ENCODE data around the gene DUSP22.

Gene DUSP22

DNA sequence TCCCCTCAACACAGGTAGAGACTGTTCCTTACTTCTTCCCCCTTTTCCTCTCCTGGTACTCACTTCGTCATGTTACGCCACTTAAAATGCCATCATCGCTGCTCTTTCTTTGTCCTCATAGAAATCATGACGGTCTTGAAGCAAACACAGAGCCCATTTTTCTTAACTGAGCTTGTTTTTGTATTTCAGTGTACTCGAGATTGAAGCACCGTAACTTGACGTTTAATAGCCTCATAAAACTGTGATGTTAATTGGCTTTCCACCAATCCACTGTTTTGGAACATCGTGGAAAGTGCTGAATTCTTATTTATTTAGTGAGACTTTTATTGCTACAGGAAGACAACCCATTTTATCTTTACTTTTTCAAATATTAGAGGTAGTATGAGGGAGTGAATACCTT, 38.7 kb downstream of the DUSP22 start:
- H3K27me3 ChIP-seq (replicated peaks; ENCODE audit: control insufficient read depth, insufficient read depth, low read length) = no peaks in the 10 kb centered on the region
- H3K36me3 ChIP-seq (ENCODE audit: control insufficient read depth, insufficient read depth, low read length) = peaks cover 12% of the 10 kb centered on the region
- TF ChIP-seq, protein P1, sequence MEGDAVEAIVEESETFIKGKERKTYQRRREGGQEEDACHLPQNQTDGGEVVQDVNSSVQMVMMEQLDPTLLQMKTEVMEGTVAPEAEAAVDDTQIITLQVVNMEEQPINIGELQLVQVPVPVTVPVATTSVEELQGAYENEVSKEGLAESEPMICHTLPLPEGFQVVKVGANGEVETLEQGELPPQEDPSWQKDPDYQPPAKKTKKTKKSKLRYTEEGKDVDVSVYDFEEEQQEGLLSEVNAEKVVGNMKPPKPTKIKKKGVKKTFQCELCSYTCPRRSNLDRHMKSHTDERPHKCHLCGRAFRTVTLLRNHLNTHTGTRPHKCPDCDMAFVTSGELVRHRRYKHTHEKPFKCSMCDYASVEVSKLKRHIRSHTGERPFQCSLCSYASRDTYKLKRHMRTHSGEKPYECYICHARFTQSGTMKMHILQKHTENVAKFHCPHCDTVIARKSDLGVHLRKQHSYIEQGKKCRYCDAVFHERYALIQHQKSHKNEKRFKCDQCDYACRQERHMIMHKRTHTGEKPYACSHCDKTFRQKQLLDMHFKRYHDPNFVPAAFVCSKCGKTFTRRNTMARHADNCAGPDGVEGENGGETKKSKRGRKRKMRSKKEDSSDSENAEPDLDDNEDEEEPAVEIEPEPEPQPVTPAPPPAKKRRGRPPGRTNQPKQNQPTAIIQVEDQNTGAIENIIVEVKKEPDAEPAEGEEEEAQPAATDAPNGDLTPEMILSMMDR (IDR thresholded peaks at IDR 0.05; ENCODE audit: insufficient read depth, low read length, poor library complexity, severe bottlenecking) = no peak
- H3K4me3 ChIP-seq (replicated peaks; ENCODE audit: low read depth, low read length) = no peak overlapping the region
- DNase-seq (ENCODE audit: extremely low read depth, insufficient read length) = no peak

DNA sequence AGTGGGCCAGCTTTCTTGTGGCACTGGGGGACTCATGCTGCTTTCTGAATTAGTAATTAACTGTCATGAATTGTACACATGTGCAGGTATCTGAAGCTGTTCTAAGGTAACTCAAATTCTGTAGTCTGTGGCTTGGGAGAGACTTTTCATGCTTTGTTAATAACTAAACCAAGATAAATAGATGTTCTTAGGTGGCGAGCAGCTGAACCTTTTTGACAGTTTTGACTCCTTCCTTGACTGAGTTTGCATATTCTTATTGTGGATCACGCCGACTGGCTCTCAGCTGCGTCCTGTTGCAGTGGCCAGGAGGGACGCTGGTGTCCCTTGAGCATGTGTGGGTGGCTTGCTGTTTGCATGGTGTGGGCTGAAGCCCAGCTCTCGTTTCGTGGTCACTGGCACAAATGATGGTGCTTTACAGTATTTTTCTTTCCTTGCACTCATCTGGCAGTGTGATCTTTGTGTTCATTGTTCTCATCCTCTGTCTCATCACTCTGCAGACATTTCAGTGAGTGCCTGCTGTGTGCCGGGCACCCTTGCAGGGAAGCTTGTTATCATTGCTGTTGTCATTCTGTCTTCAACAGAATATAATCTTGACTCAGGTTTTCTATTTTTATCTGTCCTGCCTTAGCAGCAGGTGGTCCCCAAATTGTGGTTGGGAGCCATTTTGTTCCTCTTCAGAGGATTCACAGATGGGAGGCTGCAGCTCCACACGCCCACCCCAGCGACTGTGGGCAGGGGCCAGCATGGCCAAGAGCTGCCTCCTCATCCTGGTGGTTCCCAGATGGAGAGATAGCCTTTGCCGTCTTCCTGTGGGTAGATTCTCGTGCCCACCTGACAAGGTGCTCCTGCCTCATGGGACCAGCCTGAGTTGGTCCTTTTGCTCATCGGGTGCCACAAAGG, 39.6 kb downstream of the DUSP22 start:
- Histone ChIP-seq H3K27me3 (replicated peaks; ENCODE audit: control insufficient read depth, insufficient read depth, low read length) (no peaks in the 10 kb centered on the region), H3K36me3 (ENCODE audit: control insufficient read depth, insufficient read depth, low read length) (peaks cover 9% of the 10 kb centered on the region), H3K4me3 (replicated peaks; ENCODE audit: low read depth, low read length) (peak overlapping the region; percentile 31)
- TF ChIP-seq, protein P1 (IDR thresholded peaks at IDR 0.05; ENCODE audit: insufficient read depth, low read length, poor library complexity, severe bottlenecking) = peak; percentile 30
- peak; percentile 73 for DNase-seq (ENCODE audit: extremely low read depth, insufficient read length)

DNA sequence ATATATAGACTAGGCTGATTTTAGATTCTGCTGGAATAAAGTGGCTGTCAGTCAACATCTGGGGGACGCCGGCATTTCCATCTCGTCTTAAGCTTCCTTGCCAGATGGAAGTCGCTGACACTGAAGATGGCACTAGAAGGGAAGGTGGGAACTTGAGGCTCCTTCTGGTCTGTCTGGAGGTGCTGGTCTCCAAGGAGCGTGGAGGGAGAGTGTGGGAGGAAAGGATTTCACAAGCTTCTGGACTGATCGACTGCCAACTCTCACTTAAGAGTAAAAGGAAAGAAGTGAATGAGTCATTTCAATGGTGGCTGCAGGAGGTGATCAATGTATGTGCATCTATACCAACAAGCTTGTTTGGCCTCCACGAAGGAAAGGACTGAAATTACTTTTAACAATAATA, 40.4 kb downstream of the DUSP22 start:
- H3K4me3 ChIP-seq (replicated peaks; ENCODE audit: low read depth, low read length) = no peak overlapping the region
- H3K27me3 ChIP-seq (replicated peaks; ENCODE audit: control insufficient read depth, insufficient read depth, low read length) = no peaks in the 10 kb centered on the region
- H3K36me3 ChIP-seq (ENCODE audit: control insufficient read depth, insufficient read depth, low read length) = peaks cover 5% of the 10 kb centered on the region
- TF ChIP-seq, protein P1 (IDR thresholded peaks at IDR 0.05; ENCODE audit: insufficient read depth, low read length, poor library complexity, severe bottlenecking) = no peak
- DNase-seq (ENCODE audit: extremely low read depth, insufficient read length) = no peak

DNA sequence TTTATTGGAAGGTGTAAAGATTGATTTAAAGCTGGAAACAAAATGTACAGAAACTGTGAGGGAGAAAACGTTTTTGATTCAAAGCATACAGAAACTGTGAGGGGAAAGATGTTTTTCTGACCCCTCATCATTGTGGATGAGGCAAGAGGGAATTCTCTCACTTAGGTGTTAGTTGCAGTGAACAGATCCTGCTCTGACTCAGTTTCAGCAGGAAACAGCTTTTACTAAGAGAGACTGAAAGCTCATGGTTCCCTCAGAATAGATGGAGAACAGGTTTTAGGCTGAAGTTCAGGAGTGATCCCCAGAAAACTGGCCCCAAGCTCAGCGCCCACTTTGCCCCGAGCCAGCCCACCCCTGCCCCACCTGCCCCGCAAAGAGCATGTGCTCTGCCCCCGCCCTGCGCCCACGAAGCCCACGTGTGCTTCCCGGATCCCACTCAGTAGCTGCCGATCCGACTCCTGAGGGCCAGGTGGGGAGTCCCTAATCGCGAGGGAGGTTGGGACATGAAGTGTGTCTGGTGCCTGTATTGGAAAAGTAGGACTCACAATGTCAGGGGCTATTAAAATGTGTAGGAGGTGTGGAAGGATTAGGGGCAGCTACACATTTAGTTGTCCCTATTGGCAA, 41.2 kb downstream of the DUSP22 start:
- Histone ChIP-seq H3K4me3 (replicated peaks; ENCODE audit: low read depth, low read length) (no peak overlapping the region; the same call in 1 of the 2 replicates), H3K27me3 (replicated peaks; ENCODE audit: control insufficient read depth, insufficient read depth, low read length) (no peaks in the 10 kb centered on the region), H3K36me3 (ENCODE audit: control insufficient read depth, insufficient read depth, low read length) (peaks cover 5% of the 10 kb centered on the region)
- TF ChIP-seq, protein P1 (IDR thresholded peaks at IDR 0.05; ENCODE audit: insufficient read depth, low read length, poor library complexity, severe bottlenecking) = no peak
- no peak for DNase-seq (ENCODE audit: extremely low read depth, insufficient read length)

DNA sequence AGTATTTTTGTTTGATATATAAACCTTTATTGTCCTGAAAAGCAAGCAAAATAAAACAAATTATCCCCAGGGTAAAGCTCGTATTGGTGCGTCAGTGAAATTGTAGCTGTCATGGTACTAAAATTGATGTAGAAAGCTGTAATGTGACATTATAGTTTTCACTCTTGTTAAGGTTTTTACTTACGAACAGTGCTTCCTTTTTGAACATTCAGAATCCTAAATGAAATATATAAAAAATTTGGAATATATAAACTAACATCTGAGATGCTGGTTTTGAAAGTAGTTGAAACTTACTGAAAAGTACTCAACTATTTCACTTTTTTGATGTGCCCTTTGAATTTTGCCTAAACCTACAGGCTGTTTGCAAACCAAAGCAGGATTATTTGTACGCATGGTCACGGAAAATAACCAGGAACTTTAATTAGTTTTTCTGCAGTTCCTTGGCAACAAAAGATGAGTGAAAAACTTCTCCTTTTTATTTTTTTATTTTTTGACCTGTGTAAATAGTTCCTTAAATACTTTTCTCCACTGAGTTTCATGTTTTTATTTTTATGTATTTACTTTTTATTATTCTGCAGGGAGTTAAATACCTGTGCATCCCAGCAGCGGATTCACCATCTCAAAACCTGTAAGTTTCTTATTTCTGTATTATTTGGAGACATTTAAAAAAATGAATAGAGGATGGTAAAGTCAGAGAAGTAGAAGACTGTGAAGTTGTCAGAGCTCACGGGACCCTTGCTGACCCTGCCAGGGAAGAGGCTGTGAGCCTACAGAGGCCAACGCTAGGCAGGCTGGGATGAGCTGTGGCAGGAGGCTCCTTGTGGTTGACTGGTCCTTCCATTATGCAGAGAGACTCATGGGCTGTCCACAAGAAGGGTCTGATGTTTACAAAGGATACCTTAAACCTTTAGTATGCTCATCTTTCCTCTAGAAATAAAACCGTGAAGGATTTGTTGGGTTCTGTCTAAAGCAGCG, 42.5 kb downstream of the DUSP22 start:
- TF ChIP-seq, protein P1 (IDR thresholded peaks at IDR 0.05; ENCODE audit: insufficient read depth, low read length, poor library complexity, severe bottlenecking) = no peak
- H3K4me3 ChIP-seq (replicated peaks; ENCODE audit: low read depth, low read length) = no peak overlapping the region
- H3K36me3 ChIP-seq (ENCODE audit: control insufficient read depth, insufficient read depth, low read length) = peaks cover 5% of the 10 kb centered on the region
- no peaks in the 10 kb centered on the region for H3K27me3 ChIP-seq (replicated peaks; ENCODE audit: control insufficient read depth, insufficient read depth, low read length)
- DNase-seq (ENCODE audit: extremely low read depth, insufficient read length) = no peak
